Gastrocnemius medialis (tissue), 4 donors: ENCODE measurements around the gene ELFN2. TPM values are rescaled to one million over a fixed set of nuclear protein-coding genes. Genes with fewer than 3 reads are reported as not detected.

ENCODE experiments used
- ATAC-seq, 2 donors: fragments of 150-250 bp; one replicate each; pipeline ENCODE4 v1.9.1; 2016
- DNase-seq, 2 donors: peaks; one replicate each; pipeline ENCODE4 v3.0.0-alpha.2; 2019
- H3K27ac ChIP-seq, 4 donors: fragments of 200-600 bp; sonication (generic); 1 replicate in 1 of 4; 2 replicates in 3 of 4; pipeline ENCODE4 v1.5.1; 2016 to 2018; ENCODE audit warnings: mild to moderate bottlenecking in 2 of 4, moderate library complexity in 1 of 4
- H3K27me3 ChIP-seq, 3 donors: fragments of 200-600 bp; sonication (generic) in 2 of 3; 1 replicate in 1 of 3; 2 replicates in 2 of 3; pipeline versions ENCODE4 v1.5.1 to v1.6.0; 2016 to 2019; ENCODE audit warnings: mild to moderate bottlenecking in 1 of 3, moderate library complexity in 1 of 3
- H3K36me3 ChIP-seq, 2 donors: fragments of 200-600 bp; sonication (generic) in 1 of 2; one replicate each; pipeline ENCODE4 v1.5.1; 2017 to 2018
- H3K4me1 ChIP-seq, 2 donors: fragments of 200-600 bp; sonication (generic) in 1 of 2; one replicate each; pipeline ENCODE4 v1.5.1; 2016 to 2017; ENCODE audit warnings: mild to moderate bottlenecking in 2 of 2
- H3K4me3 ChIP-seq, 4 donors: fragments of 200-600 bp; sonication (generic) in 3 of 4; 1 replicate in 1 of 4; 2 replicates in 3 of 4; pipeline ENCODE4 v1.5.1; 2016 to 2019; ENCODE audit warnings: mild to moderate bottlenecking in 2 of 4
- H3K9me3 ChIP-seq, 3 donors: fragments of 200-600 bp; sonication (generic) in 2 of 3; 1 replicate in 1 of 3; 2 replicates in 2 of 3; pipeline ENCODE4 v1.5.1; 2016 to 2019
- POLR2A ChIP-seq, 2 donors: fragments of 450-650 bp; IDR thresholded peaks; one replicate each; pipeline ENCODE4 v1.6.1; 2017; ENCODE audit warnings: antibody characterized with exemption in 2 of 2, mild to moderate bottlenecking in 2 of 2, moderate library complexity in 2 of 2
- in situ Hi-C, 4 donors: fragments of 200-750 bp; cut with MboI; loops; one replicate each; pipeline versions ENCODE4 v1.15.0 to v1.8.0; 2017; ENCODE audit warnings: low sequenced_read_pairs in 4 of 4
- intact Hi-C: fragments of 100-400 bp; cut with DNase I; formaldehyde crosslinking; loops from one replicate; pipeline ENCODE4 v1.15.1; 2023; ENCODE audit warnings: low total_unique reads
- total RNA-seq, 4 donors: library from RNA; depleted of rRNA; stranded (reverse); fragments of >200 nt; gene quantifications; one replicate each; pipeline versions ENCODE4 v1.1.0 to v1.2.3, GENCODE V29; 2016
- TF ChIP-seq, protein P1 (sequence below), 5 experiments: fragments of 450-650 bp in 3 of 5; fragments of 200-600 bp in 2 of 5; sonication (generic) in 2 of 5; IDR thresholded peaks in 4 of 5; conservative IDR thresholded peaks in 1 of 5; 1 replicate in 4 of 5; 2 replicates in 1 of 5; pipeline ENCODE4 v1.5.1; 2016 to 2019; ENCODE audit warnings: antibody characterized with exemption in 5 of 5, mild to moderate bottlenecking in 3 of 5, moderate library complexity in 3 of 5

ELFN2 gene
- total RNA-seq, 4 donors from 2014 or later: 0.02 to 0.03 TPM; not detected in 2

DNA sequence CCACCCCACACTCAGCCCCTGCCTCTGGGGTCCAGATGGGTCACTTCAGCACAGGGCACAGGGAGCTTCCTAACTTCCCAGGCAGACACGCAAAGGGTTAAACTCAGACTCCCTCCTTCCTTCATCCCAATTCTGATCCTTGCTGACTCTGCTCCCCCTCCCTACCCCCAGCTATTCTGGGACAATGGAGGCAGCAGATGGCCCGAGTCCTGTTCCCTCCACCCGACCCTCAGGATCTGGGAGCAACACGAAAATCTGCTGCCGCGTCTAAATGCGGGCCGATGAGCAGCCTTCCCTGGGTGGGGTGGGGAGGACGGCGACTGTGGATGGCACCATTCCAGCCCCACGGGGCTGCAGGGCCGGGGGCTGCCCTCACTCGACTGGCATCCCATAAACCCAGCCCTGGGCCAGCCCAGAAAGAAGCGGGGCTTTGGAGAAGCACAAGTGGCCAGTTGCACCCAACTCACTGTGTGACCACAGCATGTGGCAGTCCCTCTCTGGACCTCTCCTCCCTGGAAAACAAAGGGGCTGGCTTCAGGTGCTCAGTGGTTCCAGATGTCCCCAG, 40.2 kb upstream of the ELFN2 start:
- DNase-seq (no peak), ATAC-seq (no peak)
- Histone ChIP-seq H3K36me3 (no peaks in the 10 kb centered on the region), H3K27ac (no peak overlapping the region), H3K4me1 (no peaks in the 10 kb centered on the region), H3K9me3 (no peaks in the 10 kb centered on the region), H3K27me3 (peaks cover 0 to 14% (median 10%) of the 10 kb centered on the region in 3 donors), H3K4me3 (no peak overlapping the region)
- in situ Hi-C loops (no loop called here), intact Hi-C loops (no loop called here)
- TF ChIP-seq, protein P1, sequence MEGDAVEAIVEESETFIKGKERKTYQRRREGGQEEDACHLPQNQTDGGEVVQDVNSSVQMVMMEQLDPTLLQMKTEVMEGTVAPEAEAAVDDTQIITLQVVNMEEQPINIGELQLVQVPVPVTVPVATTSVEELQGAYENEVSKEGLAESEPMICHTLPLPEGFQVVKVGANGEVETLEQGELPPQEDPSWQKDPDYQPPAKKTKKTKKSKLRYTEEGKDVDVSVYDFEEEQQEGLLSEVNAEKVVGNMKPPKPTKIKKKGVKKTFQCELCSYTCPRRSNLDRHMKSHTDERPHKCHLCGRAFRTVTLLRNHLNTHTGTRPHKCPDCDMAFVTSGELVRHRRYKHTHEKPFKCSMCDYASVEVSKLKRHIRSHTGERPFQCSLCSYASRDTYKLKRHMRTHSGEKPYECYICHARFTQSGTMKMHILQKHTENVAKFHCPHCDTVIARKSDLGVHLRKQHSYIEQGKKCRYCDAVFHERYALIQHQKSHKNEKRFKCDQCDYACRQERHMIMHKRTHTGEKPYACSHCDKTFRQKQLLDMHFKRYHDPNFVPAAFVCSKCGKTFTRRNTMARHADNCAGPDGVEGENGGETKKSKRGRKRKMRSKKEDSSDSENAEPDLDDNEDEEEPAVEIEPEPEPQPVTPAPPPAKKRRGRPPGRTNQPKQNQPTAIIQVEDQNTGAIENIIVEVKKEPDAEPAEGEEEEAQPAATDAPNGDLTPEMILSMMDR (IDR thresholded peaks at IDR 0.05 in 4 of 5, conservative IDR thresholded peaks at IDR 0.05 in 1 of 5): no peak
- no peak for TF ChIP-seq POLR2A (IDR thresholded peaks at IDR 0.05)

DNA sequence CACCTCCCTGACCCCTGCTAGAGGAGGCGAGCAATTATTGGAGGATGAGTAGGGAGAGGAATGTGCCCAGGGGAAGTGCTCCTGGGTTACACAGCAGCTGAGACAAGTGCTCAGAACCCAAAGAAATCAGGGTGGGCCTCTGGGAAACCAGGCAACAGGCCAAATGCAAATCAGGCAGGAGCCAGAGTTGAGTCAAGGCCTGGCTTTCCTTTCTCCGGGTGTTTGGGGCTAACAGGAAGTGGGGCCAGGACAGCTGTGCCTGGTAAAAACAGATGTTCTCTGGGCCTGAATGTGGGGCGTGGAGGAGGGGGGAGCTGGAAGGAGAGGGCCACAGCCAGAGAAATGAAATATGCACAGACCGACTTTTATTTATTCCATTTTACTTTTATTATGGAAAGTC, 36.9 kb upstream of the ELFN2 start:
- ATAC-seq: no peak
- peaks cover 10 to 14% (median 11%) of the 10 kb centered on the region in 3 donors for H3K27me3 ChIP-seq

DNA sequence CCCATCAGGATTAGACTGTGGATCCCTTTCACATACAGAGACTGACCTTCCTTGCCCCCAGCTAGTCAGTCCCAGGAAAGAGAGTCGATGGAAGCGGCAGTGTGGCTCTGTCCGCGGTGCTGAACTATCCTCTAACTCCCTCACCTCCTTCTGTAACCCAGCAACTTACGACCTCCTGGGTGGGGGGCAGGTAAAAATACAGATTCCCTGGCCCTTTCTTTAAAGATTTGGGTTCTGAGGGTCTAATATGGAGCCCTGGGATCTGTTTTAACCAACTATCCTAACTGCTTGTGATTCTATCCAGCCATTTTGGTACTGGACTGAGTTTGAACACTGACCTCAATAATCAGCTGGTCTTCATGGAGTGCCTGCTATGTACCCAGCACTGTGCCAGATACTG, 35.7 kb upstream of the ELFN2 start:
- H3K27ac ChIP-seq: no peak overlapping the region
- intact Hi-C loops (no loop called here), in situ Hi-C loops (no loop called here)
- no peaks in the 10 kb centered on the region for H3K36me3 ChIP-seq
- no peaks in the 10 kb centered on the region for H3K4me1 ChIP-seq
- no peaks in the 10 kb centered on the region for H3K9me3 ChIP-seq
- no peak overlapping the region for H3K4me3 ChIP-seq
- ATAC-seq: no peak
- DNase-seq: no peak
- TF ChIP-seq POLR2A (IDR thresholded peaks at IDR 0.05): no peak
- TF ChIP-seq, protein P1 (IDR thresholded peaks at IDR 0.05 in 4 of 5, conservative IDR thresholded peaks at IDR 0.05 in 1 of 5): no peak
- H3K27me3 ChIP-seq: peaks cover 7 to 20% (median 11%) of the 10 kb centered on the region in 3 donors

More for the DNA sequence above, 36.9 kb upstream of the ELFN2 start:
- Histone ChIP-seq H3K4me3 (no peak overlapping the region), H3K4me1 (no peaks in the 10 kb centered on the region), H3K36me3 (no peaks in the 10 kb centered on the region), H3K9me3 (no peaks in the 10 kb centered on the region), H3K27ac (no peak overlapping the region)
- intact Hi-C loops: no loop called here
- DNase-seq: no peak
- in situ Hi-C loops: no loop called here
- TF ChIP-seq POLR2A (IDR thresholded peaks at IDR 0.05): no peak
- TF ChIP-seq, protein P1 (IDR thresholded peaks at IDR 0.05 in 4 of 5, conservative IDR thresholded peaks at IDR 0.05 in 1 of 5): no peak

DNA sequence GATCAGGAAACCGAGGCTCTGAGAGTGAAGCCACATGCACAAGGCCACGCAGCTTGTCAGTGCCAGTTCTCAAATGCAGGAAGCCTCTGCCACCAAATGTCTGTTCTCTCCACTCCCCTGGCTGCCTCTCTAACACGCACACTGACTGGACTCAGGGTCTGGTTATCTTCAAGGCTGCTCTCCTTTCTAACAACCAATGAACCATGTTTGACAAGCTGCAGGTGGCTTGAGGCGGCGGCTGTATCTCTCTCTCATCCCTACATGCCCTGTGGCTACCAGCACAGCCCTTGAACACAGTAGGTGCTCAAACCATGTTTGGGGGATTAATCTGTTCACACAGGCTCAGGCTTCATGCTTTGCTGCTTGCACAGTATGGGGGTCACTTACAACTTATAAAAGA, 35.2 kb upstream of the ELFN2 start:
- Histone ChIP-seq H3K4me1 (no peaks in the 10 kb centered on the region), H3K36me3 (no peaks in the 10 kb centered on the region), H3K4me3 (no peak overlapping the region), H3K9me3 (no peaks in the 10 kb centered on the region), H3K27ac (no peak overlapping the region), H3K27me3 (peaks cover 5 to 22% (median 8%) of the 10 kb centered on the region in 3 donors)
- TF ChIP-seq, protein P1 (IDR thresholded peaks at IDR 0.05 in 4 of 5, conservative IDR thresholded peaks at IDR 0.05 in 1 of 5): no peak
- TF ChIP-seq POLR2A (IDR thresholded peaks at IDR 0.05): no peak
- in situ Hi-C loops (no loop called here), intact Hi-C loops (no loop called here)
- DNase-seq (no peak), ATAC-seq (no peak)

DNA sequence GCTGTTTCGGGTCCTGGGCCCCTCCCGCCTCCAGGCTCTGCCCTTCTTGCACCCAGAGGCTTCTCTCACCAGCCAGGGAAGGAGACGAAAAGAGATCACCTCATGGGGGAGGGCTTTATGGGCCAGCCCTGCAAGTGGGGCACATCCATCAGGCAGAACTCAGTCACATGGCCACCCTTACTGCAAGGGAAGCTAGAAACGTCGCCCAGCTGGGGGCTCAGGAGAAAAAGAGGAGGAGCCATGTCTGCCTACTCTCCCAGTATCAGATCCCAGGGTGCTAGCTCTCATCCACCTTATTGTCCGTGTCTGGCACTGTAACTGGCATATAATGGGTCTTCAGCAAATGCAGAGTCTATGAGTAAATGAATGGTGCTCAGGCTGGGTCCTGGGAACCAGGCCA, 34.7 kb upstream of the ELFN2 start:
- in situ Hi-C loops: no loop called here
- Histone ChIP-seq H3K4me1 (no peaks in the 10 kb centered on the region), H3K4me3 (no peak overlapping the region), H3K27ac (no peak overlapping the region), H3K27me3 (peaks cover under 1 to 23% (median 13%) of the 10 kb centered on the region in 3 donors), H3K36me3 (no peaks in the 10 kb centered on the region), H3K9me3 (no peaks in the 10 kb centered on the region)
- intact Hi-C loops: no loop called here
- DNase-seq (no peak), ATAC-seq (no peak)
- TF ChIP-seq POLR2A (IDR thresholded peaks at IDR 0.05): no peak
